KBM-7 (cell line): ENCODE results near the gene NOXA1.

Experiments
- DNase-seq: peaks from one replicate; pipeline ENCODE4 v3.0.0-alpha.2; 2015
- in situ Hi-C: fragments of 300-500 bp; cut with MboI; formaldehyde crosslinking; loops from 2 replicates; pipeline ENCODE4 v1.14.3; 2020; ENCODE audit warnings: low sequenced_read_pairs, low pct_unique_long_range_greater_than_20kb, mixed read lengths

NOXA1 gene

DNA sequence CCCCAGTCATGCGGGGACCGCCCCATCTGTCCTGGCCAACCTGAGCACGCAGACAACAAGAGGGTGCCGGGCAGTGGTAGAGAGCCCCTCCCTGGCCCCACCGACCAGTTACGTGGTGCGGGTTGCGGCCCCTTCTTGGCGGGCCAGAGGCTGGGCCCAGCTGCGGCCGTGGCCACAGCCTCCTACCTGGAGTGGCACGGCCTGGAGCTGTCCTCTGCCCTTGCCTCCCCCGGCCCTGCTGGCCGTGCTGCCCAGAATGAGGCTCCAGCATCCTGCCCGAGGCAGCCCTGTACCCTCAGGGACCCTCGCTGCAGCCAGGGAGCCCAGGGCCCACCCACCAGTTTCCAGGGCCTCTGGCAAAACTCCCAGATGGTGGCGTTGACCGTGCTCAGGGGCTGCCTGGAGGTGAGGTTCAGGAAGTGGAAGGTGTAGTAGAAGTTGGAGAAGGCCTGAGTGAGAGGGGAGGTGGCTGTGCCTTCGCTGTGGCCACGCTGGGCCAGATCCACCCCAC is 12.2 kb downstream of the NOXA1 start:
- in situ Hi-C loops: no loop called here
- DNase-seq: no peak

- no peak for DNase-seq
- in situ Hi-C loops: no loop called here
These were observed 13.0 kb downstream of the NOXA1 start for GRCh38 chr9:137435980-137436760.

DNA sequence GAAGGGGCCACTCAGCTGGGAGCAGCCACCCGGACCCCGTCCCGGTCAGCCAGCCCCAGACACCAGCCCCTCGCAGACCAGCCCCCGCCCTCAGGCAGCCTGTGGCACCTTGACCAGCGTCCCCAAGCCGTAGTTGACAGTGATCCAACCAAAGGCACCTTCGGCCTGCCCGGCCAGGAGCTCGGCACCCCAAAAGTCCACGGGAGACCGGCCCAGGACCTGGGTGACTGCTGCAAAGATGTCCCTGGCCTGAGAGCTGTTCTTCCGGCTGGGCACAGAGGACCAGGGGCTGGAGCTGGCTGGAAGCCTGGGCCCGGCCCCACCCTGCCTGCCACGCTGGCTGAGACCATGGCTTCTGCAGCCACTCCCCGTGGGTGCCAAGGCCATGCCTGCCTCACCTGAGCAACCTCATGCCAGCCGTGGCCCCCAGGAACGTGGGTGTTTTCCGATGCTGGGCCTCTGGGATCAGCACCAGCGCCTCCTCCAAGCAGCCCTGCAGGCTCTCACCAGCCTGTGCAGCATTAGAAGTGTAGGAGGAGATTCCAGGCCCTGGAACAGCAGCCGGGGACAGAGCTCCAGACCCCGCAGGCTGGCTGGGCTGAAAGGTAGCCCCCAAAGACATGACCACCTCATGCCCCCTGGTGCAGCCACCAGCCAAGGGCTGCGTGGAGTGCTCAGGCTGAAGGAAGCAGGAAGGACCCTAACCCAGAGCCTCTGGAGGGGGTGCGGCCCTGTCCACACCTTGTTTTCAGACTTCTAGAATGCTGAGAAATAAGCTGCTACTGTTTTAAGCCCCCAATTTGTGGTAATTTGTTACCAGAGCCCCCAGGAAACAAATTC is 13.8 kb downstream of the NOXA1 start:
- DNase-seq: no peak
- in situ Hi-C loops: no loop called here

DNA sequence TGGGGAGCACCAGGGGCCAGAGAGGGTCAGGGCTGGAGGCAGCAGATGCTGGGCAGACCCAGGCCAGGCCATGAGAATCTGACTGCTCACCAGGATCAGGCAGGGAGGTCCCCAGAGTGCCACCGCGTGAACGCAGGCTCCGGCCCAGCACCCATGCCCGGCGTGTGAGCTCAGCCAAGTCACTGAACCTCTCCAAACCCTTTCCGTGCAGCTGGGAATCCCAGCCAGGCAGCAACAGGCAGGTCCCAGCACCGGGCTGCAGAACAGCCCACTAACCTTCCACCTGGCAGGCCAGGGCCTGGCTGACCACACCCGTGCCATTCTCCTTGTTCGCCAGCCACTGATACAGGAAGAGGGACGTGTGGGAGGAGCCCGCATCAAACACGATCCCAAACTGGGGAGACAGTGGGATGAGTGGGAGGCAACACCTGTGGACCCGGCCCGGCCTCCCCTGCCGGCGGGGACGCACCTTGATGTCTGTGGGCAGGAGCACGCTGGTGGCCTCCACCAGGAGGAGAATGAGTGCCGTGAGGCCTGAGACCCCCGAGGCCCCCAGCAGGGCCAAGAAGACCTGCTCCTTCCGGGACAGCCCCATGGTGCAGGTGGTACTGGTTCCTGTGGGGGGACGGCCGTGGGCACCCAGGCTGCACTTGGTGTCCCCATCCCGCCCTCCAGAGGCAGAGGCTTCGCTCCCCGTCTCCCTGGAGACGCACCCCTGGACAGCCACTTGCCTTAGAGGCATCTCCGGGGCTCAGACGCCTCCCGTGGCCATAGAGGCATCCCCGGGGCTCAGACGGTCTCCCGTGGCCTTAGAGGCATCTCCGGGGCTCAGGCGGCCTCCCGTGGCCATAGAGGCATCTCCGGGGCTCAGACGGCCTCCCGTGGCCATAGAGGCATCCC is 14.7 kb downstream of the NOXA1 start:
- DNase-seq: no peak
- in situ Hi-C loops: no loop called here

GRCh38 chr9:137438591-137439157 is 15.5 kb downstream of the NOXA1 start:
- in situ Hi-C loops: no loop called here
- DNase-seq: no peak

- DNase-seq: no peak
- in situ Hi-C loops: no loop called here
These were observed 16.0 kb downstream of the NOXA1 start for GRCh38 chr9:137439158-137439714.

GRCh38 chr9:137441289-137441934 is 18.2 kb downstream of the NOXA1 start, which contains the start of gene ENTPD8:
TSS of gene ENTPD8 (minus strand) at chr9:137441357. CDS start at chr9:137438285, 3,072 bp downstream.
- DNase-seq: no peak
- in situ Hi-C loops: no loop called here

DNA sequence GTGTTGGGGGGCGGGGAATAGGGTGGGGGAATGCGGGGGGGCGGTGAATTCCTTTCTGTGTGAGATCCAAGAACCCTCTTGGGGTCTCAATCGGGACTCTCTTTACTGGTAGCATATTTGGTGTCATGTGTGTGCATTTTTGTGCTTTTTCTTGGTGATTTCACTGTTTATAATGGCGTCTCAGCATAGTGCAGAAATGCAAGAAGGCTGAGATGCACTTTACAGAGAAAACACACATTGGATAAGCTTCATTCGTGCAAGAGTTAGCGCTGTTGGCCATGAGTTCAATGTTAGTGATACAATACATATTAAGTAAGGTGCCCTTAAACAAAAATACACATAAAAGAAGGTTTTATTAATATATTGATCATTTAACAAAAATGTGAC is 18.7 kb downstream of the NOXA1 start:
- DNase-seq: no peak
- in situ Hi-C loops: no loop called here

GRCh38 chr9:137444106-137444790 is 21.1 kb downstream of the NOXA1 start:
- in situ Hi-C loops: no loop called here
- DNase-seq: no peak

DNA sequence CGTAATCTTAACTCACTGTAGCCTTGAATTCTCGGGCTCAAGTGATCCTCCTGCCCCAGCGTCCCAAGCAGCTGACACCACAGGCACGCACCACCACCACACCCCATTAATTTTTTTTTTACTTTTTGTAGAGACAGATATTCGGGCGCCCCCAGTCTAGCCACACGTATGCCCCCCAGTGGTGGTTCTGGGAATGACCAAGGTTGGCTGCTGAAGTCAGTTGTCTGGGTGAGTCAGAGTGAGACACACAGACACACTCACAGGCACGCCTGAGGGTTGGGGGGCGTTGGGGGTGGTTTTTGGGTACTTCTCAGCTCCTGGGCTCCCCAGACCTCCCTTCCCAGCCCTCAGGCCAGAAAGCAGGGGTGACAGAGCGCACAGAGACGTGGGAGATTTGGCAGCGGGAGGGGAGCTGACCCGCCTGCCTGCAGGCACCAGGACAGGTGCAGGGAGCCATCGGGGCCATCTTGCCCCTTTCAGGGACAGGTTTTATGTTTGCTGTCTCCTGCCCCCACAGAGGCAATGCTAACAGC is 22.1 kb downstream of the NOXA1 start:
- in situ Hi-C loops: no loop called here
- DNase-seq: peak; percentile 80

DNA sequence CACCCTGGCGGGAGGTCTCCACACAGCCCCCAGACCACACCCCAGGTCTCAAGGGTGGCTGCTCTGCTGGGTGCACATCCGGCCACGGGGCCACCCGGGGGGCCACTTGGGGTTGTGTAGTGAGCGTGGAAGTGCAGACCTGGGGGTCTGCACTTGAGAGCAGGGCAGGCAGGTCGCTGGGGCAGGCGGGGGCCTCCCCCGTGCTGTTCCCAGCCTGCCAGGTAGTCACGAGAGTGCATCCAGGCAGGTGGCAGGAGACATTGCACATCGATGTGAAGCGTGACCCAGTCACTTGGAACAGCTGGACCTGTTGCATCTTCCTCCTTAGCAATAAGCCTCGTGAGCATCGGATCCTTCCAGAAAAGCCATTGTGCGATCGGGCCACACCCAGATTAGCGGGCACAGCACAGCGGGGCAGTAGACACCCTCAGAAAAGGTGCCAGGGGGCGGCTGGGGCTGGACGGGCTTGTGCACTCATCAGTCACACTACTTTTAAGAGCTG is 22.8 kb downstream of the NOXA1 start:
- no peak for DNase-seq
- in situ Hi-C loops: no loop called here

GRCh38 chr9:137446851-137447471 is 23.8 kb downstream of the NOXA1 start:
- in situ Hi-C loops: no loop called here
- no peak for DNase-seq

- no peak for DNase-seq
- in situ Hi-C loops: no loop called here
These were observed 24.8 kb downstream of the NOXA1 start for GRCh38 chr9:137447722-137448601.

DNA sequence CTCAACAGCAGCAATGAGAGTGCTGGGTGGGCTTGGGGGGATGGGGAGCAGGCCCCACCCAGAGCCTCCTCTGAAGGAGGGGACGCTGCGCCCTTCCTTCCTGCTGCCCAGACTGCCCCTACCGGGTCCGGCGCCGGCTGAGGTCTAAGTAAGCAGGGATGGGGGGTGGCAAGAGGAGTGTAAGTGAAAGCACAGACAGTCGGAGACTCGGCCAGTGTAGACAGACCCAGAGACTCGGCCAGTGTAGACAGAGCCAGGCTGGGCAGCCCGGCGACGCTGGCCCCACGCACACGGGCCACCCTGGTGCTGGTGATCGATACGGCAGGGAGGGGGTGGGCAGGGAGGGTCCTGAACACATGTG is 25.4 kb downstream of the NOXA1 start:
- DNase-seq: no peak
- in situ Hi-C loops: no loop called here

- no peak for DNase-seq
- in situ Hi-C loops: no loop called here
These were observed 26.1 kb downstream of the NOXA1 start for GRCh38 chr9:137449081-137449844.
